ENCODE measurements around the gene CCDC70. TPM values are rescaled to one million over a fixed set of nuclear protein-coding genes. Genes with fewer than 3 reads are reported as not detected.

The CCDC70 gene
- total and polyA plus RNA-seq, 4 donors: 0.36 TPM; not detected in 3

DNA sequence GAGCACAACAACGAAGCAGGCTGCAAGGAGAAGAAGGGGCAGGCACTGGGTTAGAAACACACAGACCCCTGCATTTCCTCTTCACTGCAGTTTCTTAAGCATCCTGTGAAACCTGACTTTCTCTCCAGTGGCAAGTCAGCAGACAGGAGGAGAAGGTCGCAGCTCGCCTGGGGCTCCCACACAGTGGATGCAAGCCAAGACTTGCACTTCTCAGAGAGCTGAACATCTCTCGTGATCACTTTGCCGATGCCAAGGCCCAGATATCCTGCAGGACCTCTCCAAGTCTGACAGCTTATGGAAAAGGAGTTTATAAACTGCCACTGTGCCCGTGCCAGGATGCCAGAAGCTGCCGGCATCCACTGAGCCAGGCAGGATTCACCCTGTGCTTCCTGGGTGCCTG lies 35.2 kb upstream of the CCDC70 start:
- Histone ChIP-seq H3K9ac (ENCODE audit: low read depth in 1 of 2, low read length in 2 of 2) (no peak overlapping the region), H3K4me1 (ENCODE audit: control insufficient read depth in 4 of 4, insufficient read depth in 4 of 4, low read length in 3 of 4) (peaks cover 0 to 3% (median 0%) of the 10 kb centered on the region in 4 donors), H3K9me3 (ENCODE audit: control insufficient read depth in 4 of 4, low read length in 3 of 4) (no peaks in the 10 kb centered on the region), H3K4me3 (ENCODE audit: low read depth in 1 of 3, low read length in 3 of 3) (no peak overlapping the region), H3K27ac (ENCODE audit: low read depth in 1 of 2, low read length in 2 of 2) (peak overlapping the region in 1 of 2 donors; percentile 58), H3K27me3 (ENCODE audit: control insufficient read depth in 4 of 4, insufficient read depth in 4 of 4, low read length in 3 of 4) (no peaks in the 10 kb centered on the region), H3K36me3 (ENCODE audit: control insufficient read depth in 4 of 4, insufficient read depth in 3 of 4, low read depth in 1 of 4, low read length in 3 of 4) (no peaks in the 10 kb centered on the region)
- no peak for DNase-seq (ENCODE audit: low spot score)
- 79% methylated on average over 7 of the region's 7 CpGs for WGBS
- TF ChIP-seq TAF1 (conservative IDR thresholded peaks at IDR 0.05) (no peak), CTCF (IDR thresholded peaks at IDR 0.05; ENCODE audit: low read depth, low read length, missing input control) (no peak), YY1 (IDR thresholded peaks at IDR 0.05) (no peak), GABPA (IDR thresholded peaks at IDR 0.05 in 1 of 2, conservative IDR thresholded peaks at IDR 0.05 in 1 of 2) (no peak), RXRA (IDR thresholded peaks at IDR 0.05) (no peak), MAX (IDR thresholded peaks at IDR 0.05) (no peak), FOXA1 (IDR thresholded peaks at IDR 0.05) (no peak), HNF4G (IDR thresholded peaks at IDR 0.05) (no peak), RAD21 (IDR thresholded peaks at IDR 0.05) (no peak), ZBTB33 (IDR thresholded peaks at IDR 0.05) (no peak), ATF3 (IDR thresholded peaks at IDR 0.05) (no peak), FOXA2 (IDR thresholded peaks at IDR 0.05) (no peak), JUND (IDR thresholded peaks at IDR 0.05) (no peak), EGR1 (IDR thresholded peaks at IDR 0.05; ENCODE audit: low read depth in 2 of 2) (no peak), HNF4A (conservative IDR thresholded peaks at IDR 0.05) (no peak), NR2F2 (IDR thresholded peaks at IDR 0.05) (no peak), SP1 (IDR thresholded peaks at IDR 0.05) (no peak)

DNA sequence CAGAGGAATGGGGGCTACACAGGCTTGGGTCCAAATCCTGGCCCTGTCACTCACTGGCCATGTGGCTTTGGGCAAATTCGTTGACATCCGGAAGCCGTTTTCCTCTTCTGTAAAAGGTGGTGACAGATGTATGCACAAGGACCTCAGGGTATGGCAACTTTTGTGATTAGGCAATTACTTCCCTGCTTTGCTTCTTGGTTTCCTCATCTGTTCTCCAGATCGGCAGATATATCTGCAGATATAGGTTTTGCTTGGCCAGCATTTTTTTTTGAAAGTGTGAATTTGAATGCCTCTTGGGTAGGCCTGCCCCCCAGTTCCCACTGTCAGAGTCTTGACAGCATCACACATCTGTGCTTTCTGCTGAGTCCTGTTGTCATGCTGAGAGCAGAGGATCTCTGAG lies 34.5 kb upstream of the CCDC70 start:
- no peaks in the 10 kb centered on the region for H3K36me3 ChIP-seq (ENCODE audit: control insufficient read depth in 4 of 4, insufficient read depth in 3 of 4, low read depth in 1 of 4, low read length in 3 of 4)
- no peak overlapping the region for H3K4me3 ChIP-seq (ENCODE audit: low read depth in 1 of 3, low read length in 3 of 3)
- no peaks in the 10 kb centered on the region for H3K9me3 ChIP-seq (ENCODE audit: control insufficient read depth in 4 of 4, low read length in 3 of 4)
- 85% methylated on average over 4 of the region's 4 CpGs for WGBS
- TF ChIP-seq CTCF (IDR thresholded peaks at IDR 0.05; ENCODE audit: low read depth, low read length, missing input control) (no peak), GABPA (IDR thresholded peaks at IDR 0.05 in 1 of 2, conservative IDR thresholded peaks at IDR 0.05 in 1 of 2) (no peak), HNF4G (IDR thresholded peaks at IDR 0.05) (no peak), RXRA (IDR thresholded peaks at IDR 0.05) (no peak), MAX (IDR thresholded peaks at IDR 0.05) (no peak), JUND (IDR thresholded peaks at IDR 0.05) (no peak), REST (IDR thresholded peaks at IDR 0.05) (no peak), YY1 (IDR thresholded peaks at IDR 0.05) (no peak), FOXA2 (IDR thresholded peaks at IDR 0.05) (no peak)
- DNase-seq (ENCODE audit: low spot score): no peak
- no peaks in the 10 kb centered on the region for H3K27me3 ChIP-seq (ENCODE audit: control insufficient read depth in 4 of 4, insufficient read depth in 4 of 4, low read length in 3 of 4)
- H3K4me1 ChIP-seq (ENCODE audit: control insufficient read depth in 4 of 4, insufficient read depth in 4 of 4, low read length in 3 of 4): no peaks in the 10 kb centered on the region
- no peak overlapping the region for H3K27ac ChIP-seq (ENCODE audit: low read depth in 1 of 2, low read length in 2 of 2)
- no peak overlapping the region for H3K9ac ChIP-seq (ENCODE audit: low read depth in 1 of 2, low read length in 2 of 2)

All from liver (tissue), 9 donors.